T-helper 17 cell (primary cell): ENCODE results near the gene MBD5. TPM values are rescaled to one million over a fixed set of nuclear protein-coding genes. Genes with fewer than 3 reads are reported as not detected.

Experiments
- ATAC-seq: fragments of 150-1000 bp; cut with Tn5 transposase; 2 replicates; pipeline ENCODE4 v1.10.0; 2021; ENCODE audit warnings: mild to moderate bottlenecking, moderate library complexity
- DNase-seq, 3 donors: peaks; one replicate each; pipeline versions ENCODE4 v3.0.0 to v3.0.0-alpha.2; 2020 to 2021
- H3K9me3 ChIP-seq: one replicate; pipeline ENCODE4 v1.7.0; 2013; ENCODE audit warnings: low read length, mild to moderate bottlenecking; ENCODE audit not compliant: control insufficient read depth, poor library complexity, severe bottlenecking
- H3K27ac Mint-ChIP-seq: one replicate; pipeline ENCODE4 v1.8.0; 2022; ENCODE audit warnings: mild to moderate bottlenecking, moderate library complexity, mixed read lengths
- H3K27me3 Mint-ChIP-seq: one replicate; pipeline ENCODE4 v1.8.0; 2022; ENCODE audit warnings: mixed read lengths
- H3K36me3 Mint-ChIP-seq: one replicate; pipeline ENCODE4 v1.8.0; 2022; ENCODE audit warnings: low read depth, mixed read lengths
- H3K4me1 Mint-ChIP-seq: one replicate; pipeline ENCODE4 v1.8.0; 2022; ENCODE audit warnings: mild to moderate bottlenecking, mixed read lengths
- H3K4me3 Mint-ChIP-seq: one replicate; pipeline ENCODE4 v1.8.0; 2022; ENCODE audit warnings: mild to moderate bottlenecking, moderate library complexity, mixed read lengths
- total RNA-seq, 4 donors: library from RNA in 2 of 4; stranded (reverse) in 2 of 4; gene quantifications; one replicate each; pipeline ENCODE4 v1.2.3 and lab custom pipeline; 2022 to 2026

Gene MBD5
- total RNA-seq, 2 donors from 2014 or later, result 56.1 to 56.8 TPM

DNA sequence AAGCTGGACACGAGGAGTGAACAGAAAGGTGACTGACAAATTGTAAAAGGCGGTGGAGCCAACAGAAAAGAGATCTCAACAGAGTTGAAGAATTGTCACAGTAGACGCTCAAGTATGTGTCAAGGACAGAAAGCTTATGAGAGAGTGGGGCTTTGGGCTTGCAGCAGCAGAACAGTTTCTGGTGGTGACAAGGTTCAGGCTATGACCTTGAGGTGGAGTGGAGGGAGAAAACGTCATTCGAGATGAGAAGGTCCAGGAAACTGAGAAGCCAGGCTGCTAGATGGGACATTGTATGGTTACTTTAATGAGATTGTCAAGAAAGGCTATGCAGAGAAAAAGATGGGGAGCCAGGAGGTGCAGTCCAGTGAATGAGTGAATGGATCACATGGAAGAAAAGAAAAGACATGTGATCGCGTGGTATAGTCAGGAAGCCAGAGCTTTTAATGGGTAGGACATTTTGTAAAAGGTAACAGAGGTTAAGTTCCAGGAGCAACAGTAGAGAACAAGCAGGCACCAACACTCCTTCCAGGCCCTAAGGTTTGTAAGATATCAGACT lies 532.5 kb downstream of the MBD5 start:
- ATAC-seq (peak; percentile 57), DNase-seq (no peak)
- H3K4me3 Mint-ChIP-seq, result no peak overlapping the region
- H3K9me3 ChIP-seq, result no peaks in the 10 kb centered on the region
- no peaks in the 10 kb centered on the region for H3K27me3 Mint-ChIP-seq
- H3K36me3 Mint-ChIP-seq, result no peaks in the 10 kb centered on the region
- H3K27ac Mint-ChIP-seq, result no peak overlapping the region
- H3K4me1 Mint-ChIP-seq, result peaks cover 3% of the 10 kb centered on the region

DNA sequence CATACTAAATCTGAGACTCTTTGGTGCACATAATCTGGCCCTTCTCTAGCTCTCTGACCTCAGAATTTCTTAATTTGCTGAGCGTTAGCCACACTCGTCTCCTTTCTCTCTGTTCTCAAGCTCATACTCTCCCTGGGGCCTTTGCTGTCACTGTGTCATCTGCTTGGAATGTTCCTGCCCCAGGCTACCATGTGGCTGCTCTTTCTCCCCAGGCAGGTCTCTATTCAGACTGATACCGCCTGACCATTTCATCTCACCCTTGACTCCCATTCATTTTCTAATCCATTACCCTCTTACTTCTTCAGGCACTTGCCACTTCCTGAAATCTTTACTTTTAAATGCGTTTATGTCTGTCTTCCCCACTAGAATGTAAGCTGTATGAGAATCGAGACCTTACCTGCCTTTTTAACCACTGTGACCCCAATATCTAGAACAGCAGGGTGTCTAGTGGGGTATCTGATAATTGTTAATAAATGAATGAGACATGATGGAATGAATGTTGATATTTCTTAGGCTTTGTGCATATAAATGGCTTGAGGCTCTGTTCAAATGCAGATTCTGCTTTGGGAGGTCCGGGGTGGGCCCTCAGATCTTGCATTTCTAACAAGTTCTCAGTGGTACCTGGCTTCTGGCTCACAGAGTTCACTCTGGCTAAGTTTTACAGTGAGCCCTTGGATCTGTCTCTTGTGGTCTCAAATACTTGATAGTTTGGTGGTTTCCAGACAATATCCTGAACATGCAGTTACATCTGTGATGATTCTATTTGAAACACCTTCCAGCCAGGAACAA lies 533.8 kb downstream of the MBD5 start:
- no peaks in the 10 kb centered on the region for H3K9me3 ChIP-seq
- Mint-ChIP-seq H3K27ac (no peak overlapping the region), H3K27me3 (no peaks in the 10 kb centered on the region), H3K4me3 (no peak overlapping the region), H3K36me3 (no peaks in the 10 kb centered on the region), H3K4me1 (peaks cover 3% of the 10 kb centered on the region)
- ATAC-seq (no peak), DNase-seq (no peak)

DNA sequence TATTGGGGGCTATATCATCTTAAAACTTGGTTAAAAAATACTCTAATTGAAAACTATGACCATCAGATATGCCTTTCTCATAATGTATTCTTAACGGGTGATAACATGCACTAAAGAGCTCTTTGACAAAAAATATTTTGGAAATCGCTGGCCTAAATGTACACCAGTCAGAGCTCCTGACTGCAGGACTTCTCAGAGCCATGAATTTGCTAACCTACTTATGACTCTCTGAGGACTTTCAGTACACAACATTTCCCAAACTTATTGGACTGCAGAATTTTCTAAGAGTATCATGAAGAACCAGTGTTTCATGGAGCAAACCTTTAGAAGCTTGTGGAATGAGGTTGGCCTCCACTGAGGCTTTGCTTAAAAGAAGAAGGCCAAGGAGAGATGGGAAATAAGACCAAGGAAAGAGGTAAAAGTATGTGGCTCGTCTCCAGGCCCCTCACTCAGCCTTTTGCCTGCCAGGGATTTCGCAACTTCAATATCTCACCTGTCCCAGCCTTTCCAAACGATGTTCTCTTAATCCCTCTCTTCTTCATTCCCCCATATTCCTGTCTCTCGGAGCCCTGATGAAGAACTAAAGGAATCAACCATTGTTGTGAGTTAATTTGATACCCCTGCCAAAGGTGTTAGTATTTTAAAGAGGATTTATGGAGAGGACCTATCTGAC lies 534.9 kb downstream of the MBD5 start:
- Mint-ChIP-seq H3K27ac (no peak overlapping the region), H3K4me3 (no peak overlapping the region)

DNA sequence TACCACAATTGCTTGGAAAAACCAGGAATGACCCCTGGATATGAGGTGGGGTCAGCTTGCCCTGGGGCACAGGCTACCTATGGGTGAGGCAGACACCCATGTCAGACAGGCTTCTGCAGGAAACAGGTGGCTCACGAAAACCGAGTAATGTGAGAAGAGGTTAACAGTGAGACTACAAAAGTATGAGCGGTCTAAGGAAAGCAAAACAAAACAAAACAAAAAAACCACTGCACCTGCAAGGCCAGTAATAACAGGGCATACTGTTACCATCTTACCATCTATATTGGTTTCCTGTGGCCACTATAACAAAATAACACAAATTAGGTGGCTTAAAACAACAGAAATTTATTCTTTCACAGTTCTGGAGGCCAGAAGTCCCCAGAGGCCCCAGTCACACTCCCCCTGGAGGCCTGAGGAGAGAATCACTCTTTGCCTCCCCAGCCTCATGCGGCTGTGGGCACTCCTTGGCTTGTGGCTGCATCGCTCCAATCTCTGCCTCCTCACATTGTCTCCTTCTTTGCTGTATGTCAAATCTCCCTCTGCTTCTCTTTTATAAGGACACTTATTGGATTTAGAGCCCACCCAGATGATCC lies 537.0 kb downstream of the MBD5 start:
- Mint-ChIP-seq H3K27ac (no peak overlapping the region), H3K4me1 (peaks cover 4% of the 10 kb centered on the region), H3K27me3 (peaks cover 6% of the 10 kb centered on the region), H3K4me3 (no peak overlapping the region), H3K36me3 (no peaks in the 10 kb centered on the region)
- ATAC-seq (no peak), DNase-seq (no peak)
- H3K9me3 ChIP-seq, result no peaks in the 10 kb centered on the region

More for the DNA sequence above, 534.9 kb downstream of the MBD5 start:
- peaks cover 4% of the 10 kb centered on the region for H3K4me1 Mint-ChIP-seq
- no peaks in the 10 kb centered on the region for H3K9me3 ChIP-seq
- no peaks in the 10 kb centered on the region for H3K36me3 Mint-ChIP-seq
- ATAC-seq (no peak), DNase-seq (no peak)
- peaks cover 6% of the 10 kb centered on the region for H3K27me3 Mint-ChIP-seq

DNA sequence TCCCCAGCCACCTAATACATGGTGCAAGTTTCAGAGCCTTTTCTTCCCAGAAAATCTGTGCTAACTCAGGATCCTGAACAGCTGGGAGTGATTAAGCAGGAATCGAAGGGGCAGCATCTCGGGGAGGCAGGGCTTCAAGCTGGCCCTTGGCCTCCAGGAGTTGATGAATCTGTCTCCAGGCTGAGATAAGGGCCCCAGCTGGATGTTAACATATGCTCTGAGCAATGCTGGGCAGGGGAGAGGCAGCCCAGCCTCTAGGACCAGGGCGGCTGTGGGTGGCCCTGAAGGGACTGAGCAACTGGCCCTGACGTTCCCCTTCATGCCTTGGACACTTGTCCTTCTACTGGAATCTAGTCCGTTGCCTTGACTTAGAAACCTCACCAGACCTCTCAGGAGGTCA lies 539.6 kb downstream of the MBD5 start:
- H3K4me1 Mint-ChIP-seq, result peaks cover 4% of the 10 kb centered on the region
- ATAC-seq (no peak), DNase-seq (no peak)
- no peaks in the 10 kb centered on the region for H3K9me3 ChIP-seq
- H3K27ac Mint-ChIP-seq, result no peak overlapping the region
- H3K27me3 Mint-ChIP-seq, result peaks cover 6% of the 10 kb centered on the region
- H3K4me3 Mint-ChIP-seq, result no peak overlapping the region
- no peaks in the 10 kb centered on the region for H3K36me3 Mint-ChIP-seq

DNA sequence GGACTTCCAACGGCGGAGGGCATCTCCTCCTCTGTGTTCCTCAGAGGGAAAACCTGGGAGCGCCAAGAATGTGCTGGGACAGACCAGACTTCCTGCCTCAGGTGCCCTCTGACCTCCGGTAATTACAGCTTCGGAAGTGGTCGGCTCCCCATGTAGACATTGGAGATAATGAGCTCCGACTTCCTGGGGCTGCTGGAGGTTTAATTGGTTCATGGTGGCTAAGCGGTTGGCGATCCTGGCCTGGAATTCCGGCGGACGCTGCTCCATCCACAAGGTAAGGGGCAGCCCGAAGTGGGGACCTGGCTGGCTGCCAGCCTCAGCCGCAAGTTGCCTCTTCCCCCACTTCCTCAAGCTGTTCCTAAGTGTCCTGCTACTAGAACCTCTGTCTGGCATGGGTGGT lies 540.5 kb downstream of the MBD5 start:
- Mint-ChIP-seq H3K27me3 (peaks cover 6% of the 10 kb centered on the region), H3K27ac (peak overlapping the region; percentile 78), H3K4me1 (peaks cover 7% of the 10 kb centered on the region), H3K36me3 (no peaks in the 10 kb centered on the region), H3K4me3 (no peak overlapping the region)
- DNase-seq, result no peak
- no peak for ATAC-seq
- H3K9me3 ChIP-seq, result no peaks in the 10 kb centered on the region

DNA sequence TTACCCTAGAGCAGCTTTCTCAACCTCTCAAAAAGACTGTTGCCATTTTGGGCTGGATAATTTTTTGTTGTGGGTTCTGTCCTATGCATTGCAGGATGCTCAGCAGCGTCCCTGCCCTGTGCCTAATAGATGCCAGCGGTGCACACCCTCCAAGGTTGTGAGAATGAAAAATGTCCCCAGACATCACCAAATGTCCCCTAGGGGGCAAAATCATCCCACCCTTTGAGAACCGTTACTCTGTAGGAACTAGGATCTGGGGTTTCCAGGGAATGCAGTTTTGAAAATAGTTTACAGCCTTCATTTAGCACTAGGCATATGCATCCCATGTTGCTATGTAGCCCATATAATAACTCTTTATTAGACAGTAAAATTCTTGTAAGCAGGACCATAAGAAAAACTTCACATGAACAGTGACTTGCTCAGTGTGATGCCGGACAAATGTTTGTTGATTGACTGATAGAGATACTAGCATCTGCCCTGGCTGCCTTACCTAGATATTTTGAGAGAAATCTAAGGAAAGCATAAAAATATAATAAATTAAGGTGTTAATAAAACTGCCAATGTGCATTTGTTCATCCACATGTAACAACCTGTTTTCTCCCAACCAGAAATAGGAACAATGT lies 544.5 kb downstream of the MBD5 start:
- DNase-seq (no peak), ATAC-seq (no peak)
- H3K9me3 ChIP-seq, result no peaks in the 10 kb centered on the region
- Mint-ChIP-seq H3K27me3 (no peaks in the 10 kb centered on the region), H3K4me1 (peaks cover 21% of the 10 kb centered on the region), H3K4me3 (no peak overlapping the region), H3K27ac (no peak overlapping the region), H3K36me3 (no peaks in the 10 kb centered on the region)

Other genes with a start within 250 kb of the MBD5 start
- gene ACVR2A, start 176.1 kb upstream of the MBD5 start, total RNA-seq, result 10 to 100 TPM; 13.6 to 14.3 TPM
- gene ORC4, start 354 bp upstream of the MBD5 start, total RNA-seq, result 10 to 100 TPM; 29.5 to 32.7 TPM